LoVo (cell line): ENCODE data around the gene CCL24.
"Not testable (repeated sequence)": the region's sequence is repeated elsewhere in the genome, so short reads cannot be mapped to it uniquely, and the experiment has no call there.

Experiments
- DNase-seq: peaks from one replicate; pipeline ENCODE4 v3.0.0-alpha.2; 2016; ENCODE audit warnings: low spot score

CCL24 gene

GRCh38 chr7:75819711-75820110 is 6.1 kb upstream of the CCL24 start:
- DNase-seq = no peak

- no peak for DNase-seq
These were observed 4.9 kb upstream of the CCL24 start for GRCh38 chr7:75818472-75818871.

GRCh38 chr7:75817116-75817515 is 3.5 kb upstream of the CCL24 start:
- no peak for DNase-seq

- DNase-seq = no peak
These were observed 1.9 kb upstream of the CCL24 start for GRCh38 chr7:75815418-75816064.

GRCh38 chr7:75814407-75814947 is 871 bp upstream of the CCL24 start:
- no peak for DNase-seq

- DNase-seq = no peak
These were observed 522 bp downstream of the CCL24 start for GRCh38 chr7:75813084-75813483.

GRCh38 chr7:75811894-75812678 is 1.5 kb downstream of the CCL24 start:
- DNase-seq = no peak

- no peak for DNase-seq
These were observed 4.2 kb downstream of the CCL24 start for GRCh38 chr7:75809396-75809795.

GRCh38 chr7:75808106-75808505 is 5.5 kb downstream of the CCL24 start:
- no peak for DNase-seq

GRCh38 chr7:75807452-75807851 is 6.2 kb downstream of the CCL24 start:
- DNase-seq = no peak

GRCh38 chr7:75806560-75807307 is 6.9 kb downstream of the CCL24 start:
- no peak for DNase-seq

GRCh38 chr7:75804705-75805104 is 8.9 kb downstream of the CCL24 start:
- no peak for DNase-seq

GRCh38 chr7:75804004-75804403 is 9.6 kb downstream of the CCL24 start:
- DNase-seq = no peak

- DNase-seq = no peak
These were observed 11.1 kb downstream of the CCL24 start for GRCh38 chr7:75802552-75802821.

GRCh38 chr7:75798770-75799169 is 14.8 kb downstream of the CCL24 start:
- DNase-seq = no peak

GRCh38 chr7:75796420-75796819 is 17.2 kb downstream of the CCL24 start:
- no peak for DNase-seq

GRCh38 chr7:75795831-75796285 is 17.7 kb downstream of the CCL24 start:
- DNase-seq = no peak

- no peak for DNase-seq
These were observed 19.9 kb downstream of the CCL24 start for GRCh38 chr7:75793676-75794075.

- not testable (repeated sequence) for DNase-seq
These were observed 21.0 kb downstream of the CCL24 start for GRCh38 chr7:75792567-75792966.

- DNase-seq = no peak
These were observed 24.2 kb downstream of the CCL24 start for GRCh38 chr7:75789361-75789924.

- not testable (repeated sequence) for DNase-seq
These were observed 25.3 kb downstream of the CCL24 start for GRCh38 chr7:75788154-75788847.

- not testable (repeated sequence) for DNase-seq
These were observed 30.5 kb downstream of the CCL24 start for GRCh38 chr7:75783058-75783457.
